Hepatocyte (in vitro differentiated cells): ENCODE measurements around the gene PCOLCE2. TPM values are rescaled to one million over a fixed set of nuclear protein-coding genes. Genes with fewer than 3 reads are reported as not detected.

Experiments
- DNase-seq: peaks from one replicate; pipeline ENCODE4 v3.0.0-alpha.2; 2016; ENCODE audit warnings: low spot score
- H2AFZ ChIP-seq: fragments of 200-600 bp; sonication (generic); 2 replicates; pipeline ENCODE4 v1.6.0; 2016; ENCODE audit warnings: antibody characterized with exemption, mild to moderate bottlenecking
- H3K27ac ChIP-seq: fragments of 200-600 bp; sonication (generic); 2 replicates; pipeline ENCODE4 v1.5.1; 2016; ENCODE audit warnings: mild to moderate bottlenecking
- H3K27me3 ChIP-seq: fragments of 200-600 bp; sonication (generic); 2 replicates; pipeline ENCODE4 v1.6.1; 2016
- H3K36me3 ChIP-seq: fragments of 200-600 bp; sonication (generic); replicated peaks from 2 replicates; pipeline ENCODE4 v1.5.1; 2016; ENCODE audit warnings: low read depth; ENCODE audit not compliant: insufficient read depth
- H3K4me1 ChIP-seq: fragments of 200-600 bp; sonication (generic); 2 replicates; pipeline ENCODE4 v1.5.1; 2016; ENCODE audit warnings: mild to moderate bottlenecking, moderate library complexity; ENCODE audit not compliant: insufficient read depth
- H3K4me2 ChIP-seq: fragments of 200-600 bp; sonication (generic); 2 replicates; pipeline ENCODE4 v1.6.0; 2016
- H3K4me3 ChIP-seq: fragments of 200-600 bp; sonication (generic); 2 replicates; pipeline ENCODE4 v1.5.1; 2016; ENCODE audit warnings: mild to moderate bottlenecking
- H3K79me2 ChIP-seq: fragments of 200-600 bp; sonication (generic); 2 replicates; pipeline ENCODE4 v1.6.0; 2017; ENCODE audit warnings: mild to moderate bottlenecking
- H3K9me2 ChIP-seq: fragments of 200-600 bp; sonication (generic); replicated peaks from 2 replicates; pipeline ENCODE4 v1.6.0; 2017; ENCODE audit warnings: mild to moderate bottlenecking; ENCODE audit not compliant: insufficient read depth
- H3K9me3 ChIP-seq: fragments of 200-600 bp; sonication (generic); 2 replicates; pipeline ENCODE4 v1.5.1; 2016; ENCODE audit warnings: low read depth, mild to moderate bottlenecking
- H4K20me1 ChIP-seq: fragments of 200-600 bp; sonication (generic); 2 replicates; pipeline ENCODE4 v1.6.0; 2016; ENCODE audit warnings: mild to moderate bottlenecking; ENCODE audit not compliant: insufficient read depth, poor library complexity, severe bottlenecking
- CTCF ChIP-seq: fragments of 200-600 bp; sonication (generic); IDR thresholded peaks from 2 replicates; pipeline ENCODE4 v1.5.1; 2016; ENCODE audit warnings: antibody characterized with exemption, mild to moderate bottlenecking; ENCODE audit not compliant: poor library complexity
- EZH2 ChIP-seq: fragments of 200-600 bp; sonication (generic); IDR thresholded peaks from 2 replicates; pipeline ENCODE4 v1.6.1; 2016; ENCODE audit warnings: antibody characterized with exemption, mild to moderate bottlenecking, borderline replicate concordance
- EZH2phosphoT487 ChIP-seq: fragments of 200-600 bp; sonication (generic); IDR thresholded peaks from one replicate; pipeline ENCODE4 v1.6.1; 2018; ENCODE audit warnings: antibody characterized with exemption, mild to moderate bottlenecking, low read depth, moderate library complexity; ENCODE audit not compliant: unreplicated experiment, severe bottlenecking
- WGBS: methylation state at CpG from one replicate; pipeline ENCODE4 v1.1.6; 2016; ENCODE audit warnings: low lambda C conversion rate; ENCODE audit errors: missing lambda C conversion rate; 5-methylcytosine and 5-hydroxymethylcytosine counted together
- polyA plus RNA-seq: library from polyadenylated mRNA; unstranded; fragments of >200 nt; fragmentation: Nextera tagmentation; extraction: Ambion mirVana; gene quantifications from 2 replicates; pipeline ENCODE4 v1.2.1, GENCODE V29; 2016
- total RNA-seq: library from RNA; depleted of rRNA; stranded (reverse); fragments of >200 nt; gene quantifications from 2 replicates; pipeline ENCODE4 v1.2.3, GENCODE V29; 2014

Gene PCOLCE2
- total and polyA plus RNA-seq, 2 experiments from 2014 or later: 9.2 to 10.8 TPM

DNA sequence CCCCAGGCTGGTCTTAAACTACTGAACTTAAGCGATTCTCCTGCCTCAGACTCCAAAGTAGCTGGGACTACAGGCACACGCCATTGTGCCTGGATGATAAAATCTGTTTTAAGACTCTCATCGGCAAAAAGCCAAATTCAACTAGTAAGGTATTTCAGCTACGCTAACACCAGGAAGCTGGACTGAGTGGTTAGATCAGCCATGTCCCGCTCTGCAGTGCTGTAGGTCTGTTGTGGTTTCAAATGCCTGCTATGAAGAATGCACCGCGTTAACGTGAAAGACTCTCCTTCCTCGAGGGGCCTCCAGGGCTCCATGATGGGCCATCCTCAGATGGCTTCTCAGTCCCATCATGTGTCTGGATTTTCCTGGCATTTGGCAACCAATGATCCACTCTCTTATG lies 70.2 kb downstream of the PCOLCE2 start:
- Histone ChIP-seq H3K4me1 (no peaks in the 10 kb centered on the region), H3K27ac (no peak overlapping the region), H3K9me2 (no peaks in the 10 kb centered on the region), H3K36me3 (no peaks in the 10 kb centered on the region), H2AFZ (no peak overlapping the region), H3K27me3 (no peaks in the 10 kb centered on the region), H4K20me1 (no peaks in the 10 kb centered on the region), H3K9me3 (no peaks in the 10 kb centered on the region), H3K4me3 (no peak overlapping the region), H3K79me2 (no peaks in the 10 kb centered on the region), H3K4me2 (no peak overlapping the region)
- TF ChIP-seq CTCF (no peak), EZH2 (no peak), EZH2phosphoT487 (no peak)
- no peak for DNase-seq
- 93% methylated on average over 9 of the region's 9 CpGs for whole genome bisulfite sequencing

- Histone ChIP-seq H3K4me3 (no peak overlapping the region), H3K4me2 (no peak overlapping the region), H3K4me1 (no peaks in the 10 kb centered on the region), H3K9me3 (no peaks in the 10 kb centered on the region), H3K27me3 (no peaks in the 10 kb centered on the region), H3K27ac (no peak overlapping the region), H3K36me3 (no peaks in the 10 kb centered on the region), H3K79me2 (no peaks in the 10 kb centered on the region), H3K9me2 (no peaks in the 10 kb centered on the region), H4K20me1 (no peaks in the 10 kb centered on the region), H2AFZ (no peak overlapping the region)
- 89% methylated on average over 7 of the region's 7 CpGs for WGBS
- DNase-seq: no peak
- TF ChIP-seq EZH2phosphoT487 (no peak), CTCF (no peak), EZH2 (no peak)
These were observed 71.0 kb downstream of the PCOLCE2 start for GRCh38 chr3:142817897-142818296.

GRCh38 chr3:142817356-142817755 lies 71.5 kb downstream of the PCOLCE2 start:
- no peaks in the 10 kb centered on the region for H3K9me2 ChIP-seq
- no peaks in the 10 kb centered on the region for H3K79me2 ChIP-seq
- H2AFZ ChIP-seq: no peak overlapping the region
- no peaks in the 10 kb centered on the region for H3K9me3 ChIP-seq
- no peak overlapping the region for H3K4me2 ChIP-seq
- H3K27ac ChIP-seq: no peak overlapping the region
- no peaks in the 10 kb centered on the region for H4K20me1 ChIP-seq
- TF ChIP-seq CTCF: no peak
- no peak for TF ChIP-seq EZH2
- no peak for TF ChIP-seq EZH2phosphoT487
- no peaks in the 10 kb centered on the region for H3K36me3 ChIP-seq
- H3K4me3 ChIP-seq: no peak overlapping the region
- no peak for DNase-seq
- 72% methylated on average over 1 of the region's 1 CpG for whole genome bisulfite sequencing
- H3K27me3 ChIP-seq: no peaks in the 10 kb centered on the region
- no peaks in the 10 kb centered on the region for H3K4me1 ChIP-seq

DNA sequence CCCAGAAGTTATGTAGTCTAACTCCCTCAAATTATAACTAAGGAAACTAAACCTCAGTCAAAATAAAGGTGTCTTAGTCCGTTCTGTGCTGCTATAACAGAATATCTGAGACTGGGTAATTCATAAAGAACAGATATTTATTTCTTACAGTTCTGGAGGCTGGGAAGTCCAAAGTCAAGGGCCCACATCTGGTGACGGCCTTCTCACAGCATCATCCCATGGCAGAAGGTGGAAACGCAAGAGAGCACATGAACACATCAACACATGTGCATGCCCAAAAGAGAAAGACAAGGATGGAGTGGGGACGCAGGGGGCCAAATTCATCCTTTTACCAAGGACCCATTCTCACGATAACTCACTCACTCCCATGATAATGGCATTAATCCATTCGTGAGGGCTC lies 73.1 kb downstream of the PCOLCE2 start:
- TF ChIP-seq EZH2phosphoT487 (no peak), EZH2 (no peak), CTCF (no peak)
- WGBS: 94% methylated on average over 6 of the region's 6 CpGs
- no peaks in the 10 kb centered on the region for H3K27me3 ChIP-seq
- H3K9me3 ChIP-seq: no peaks in the 10 kb centered on the region
- H3K4me2 ChIP-seq: no peak overlapping the region
- H2AFZ ChIP-seq: no peak overlapping the region
- no peak for DNase-seq
- no peak overlapping the region for H3K27ac ChIP-seq
- H3K79me2 ChIP-seq: no peaks in the 10 kb centered on the region
- no peaks in the 10 kb centered on the region for H3K4me1 ChIP-seq
- H3K4me3 ChIP-seq: no peak overlapping the region
- H4K20me1 ChIP-seq: no peaks in the 10 kb centered on the region
- H3K9me2 ChIP-seq: no peaks in the 10 kb centered on the region
- no peaks in the 10 kb centered on the region for H3K36me3 ChIP-seq
